ENCODE data around the gene ADNP. TPM values are rescaled to one million over a fixed set of nuclear protein-coding genes. Genes with fewer than 3 reads are reported as not detected.

ADNP gene
- total and polyA plus RNA-seq, 10 of the 15 experiments (the other 5 are each of a cell fraction or from before 2014, with no cell fraction given), result 23.0 to 74.4 (median 34.9) TPM

- H3K4me3 ChIP-seq, result no peak overlapping the region
- no peaks in the 10 kb centered on the region for H3K27me3 ChIP-seq (replicated peaks in 1 of 2; ENCODE audit: control insufficient read depth in 2 of 2, insufficient read depth in 2 of 2, low read length in 1 of 2)
- CTCF ChIA-PET, result interaction anchor here (0.6 to 1.9 kb wide), 7 partner anchors 17 to 105 kb away, joined by 3 to 8 read pairs (median 4); no protein-coding TSS in a partner anchor
- no peak overlapping the region for H3K9ac ChIP-seq (ENCODE audit: control insufficient read depth, insufficient read depth, low read length)
- H3K9me3 ChIP-seq (replicated peaks; ENCODE audit: control insufficient read depth, insufficient read depth, low read length), result no peaks in the 10 kb centered on the region
- H4K20me1 ChIP-seq (ENCODE audit: control insufficient read depth, insufficient read depth), result no peaks in the 10 kb centered on the region
- TF ChIP-seq ZZZ3 (IDR thresholded peaks at IDR 0.05; ENCODE audit: control insufficient read depth, insufficient read length, low read depth) (no peak), ZBED1 (IDR thresholded peaks at IDR 0.05; ENCODE audit: borderline replicate concordance) (no peak), NKRF (conservative IDR thresholded peaks at IDR 0.05) (no peak), YBX1 (IDR thresholded peaks at IDR 0.05) (no peak), MXI1 (IDR thresholded peaks at IDR 0.05; ENCODE audit: low read depth, low read length) (no peak), BMI1 (IDR thresholded peaks at IDR 0.05; ENCODE audit: borderline replicate concordance) (no peak), RUNX3 (IDR thresholded peaks at IDR 0.05; ENCODE audit: low read length) (0 out of 2 replicates have a peak, but pooled peaks have one; percentile 20), ZBTB4 (CRISPR knock-in tag; IDR thresholded peaks at IDR 0.05) (no peak), POLR2AphosphoS5 (IDR thresholded peaks at IDR 0.05; ENCODE audit: low read length) (no peak), TCF12 (IDR thresholded peaks at IDR 0.05; ENCODE audit: low read depth, low read length) (no peak), HDGF (IDR thresholded peaks at IDR 0.05) (no peak), NRF1 (conservative IDR thresholded peaks at IDR 0.05; ENCODE audit: low read depth, low read length) (no peak), IRF3 (IDR thresholded peaks at IDR 0.05) (no peak), JUNB (IDR thresholded peaks at IDR 0.05) (0 out of 2 replicates have a peak, but pooled peaks have one; percentile 25), SREBF2 (IDR thresholded peaks at IDR 0.05; ENCODE audit: low read length) (no peak), WRNIP1 (IDR thresholded peaks at IDR 0.05; ENCODE audit: borderline replicate concordance, low read depth, low read length) (no peak)
- ATAC-seq (peak; percentile 28), DNase-seq (ENCODE audit: low read depth, low spot score) (no peak), FAIRE-seq (no peak)
- intact Hi-C loops (cut with micrococcal nuclease; ENCODE audit: unreplicated experiment) (no loop called here), in situ Hi-C loops (cut with MboI) (no loop called here)
- no peak overlapping the region for H3K27ac ChIP-seq (ENCODE audit: control insufficient read depth, insufficient read depth)
- H3K4me2 ChIP-seq (ENCODE audit: control insufficient read depth, insufficient read depth), result no peak overlapping the region
- H2AFZ ChIP-seq (ENCODE audit: control insufficient read depth, low read depth, low read length), result no peak overlapping the region
- peaks cover 29% of the 10 kb centered on the region in 2 experiments; a peak in 3 of 4 replicates for H3K36me3 ChIP-seq (ENCODE audit: control insufficient read depth in 2 of 2, insufficient read depth in 2 of 2, low read length in 1 of 2)
- H3K4me1 ChIP-seq (ENCODE audit: control insufficient read depth, insufficient read depth, low read length), result no peaks in the 10 kb centered on the region
- no TSS peak for BruUV-seq (replicated peaks)
- SMC1A ChIA-PET (ENCODE audit: uncharacterized antibody, unreplicated experiment), result interaction anchor here (1.1 to 2.4 kb wide), 6 partner anchors 12 to 72 kb away, joined by 3 to 6 read pairs (median 3); no protein-coding TSS in a partner anchor
- WGBS (ENCODE audit: insufficient coverage, insufficient replicate concordance, low lambda C conversion rate, missing lambda C conversion rate), result 92% methylated on average over 8 of the region's 8 CpGs
- POLR2A ChIA-PET, result interaction anchor here (1.1 to 1.3 kb wide), 3 partner anchors 15 to 77 kb away, joined by 3 to 4 read pairs (median 3); no protein-coding TSS in a partner anchor
- RAD21 ChIA-PET (ENCODE audit: unreplicated experiment), result interaction anchor here (0.9 kb wide), 2 partner anchors 30 to 34 kb away, joined by 3 read pairs; no protein-coding TSS in a partner anchor
- peaks cover 5% of the 10 kb centered on the region for H3K79me2 ChIP-seq (ENCODE audit: control insufficient read depth, insufficient read depth, low read length)
These were observed 36.0 kb downstream of the ADNP start for GRCh38 chr20:50895111-50895830.

Measured in GM12878 (cell line).